ENCODE results near the gene FMO1.
A peak's percentile ranks its signal among the peaks of the same experiment; 100 is the strongest.
"Not testable (repeated sequence)": the region's sequence is repeated elsewhere in the genome, so short reads cannot be mapped to it uniquely, and the experiment has no call there.

The FMO1 gene

GRCh38 chr1:171226747-171227370 lies 21.4 kb upstream of the FMO1 start:
- Histone ChIP-seq H3K4me3 (replicated peaks; ENCODE audit: low read depth, low read length) (no peak overlapping the region), H3K36me3 (ENCODE audit: control insufficient read depth, insufficient read depth, low read length) (no peaks in the 10 kb centered on the region), H3K27me3 (replicated peaks; ENCODE audit: control insufficient read depth, insufficient read depth, low read length) (no peaks in the 10 kb centered on the region)
- peak; percentile 71 for TF ChIP-seq CTCF (IDR thresholded peaks at IDR 0.05; ENCODE audit: insufficient read depth, low read length, poor library complexity, severe bottlenecking)
- DNase-seq (ENCODE audit: extremely low read depth, insufficient read length) = no peak

GRCh38 chr1:171231326-171231725 lies 17.0 kb upstream of the FMO1 start:
- no peak for TF ChIP-seq CTCF (IDR thresholded peaks at IDR 0.05; ENCODE audit: insufficient read depth, low read length, poor library complexity, severe bottlenecking)
- no peak for DNase-seq (ENCODE audit: extremely low read depth, insufficient read length)
- Histone ChIP-seq H3K27me3 (replicated peaks; ENCODE audit: control insufficient read depth, insufficient read depth, low read length) (no peaks in the 10 kb centered on the region), H3K36me3 (ENCODE audit: control insufficient read depth, insufficient read depth, low read length) (no peaks in the 10 kb centered on the region), H3K4me3 (replicated peaks; ENCODE audit: low read depth, low read length) (no peak overlapping the region)

- no peak overlapping the region for H3K4me3 ChIP-seq (replicated peaks; ENCODE audit: low read depth, low read length)
- H3K36me3 ChIP-seq (ENCODE audit: control insufficient read depth, insufficient read depth, low read length) = no peaks in the 10 kb centered on the region
- no peak for DNase-seq (ENCODE audit: extremely low read depth, insufficient read length)
- H3K27me3 ChIP-seq (replicated peaks; ENCODE audit: control insufficient read depth, insufficient read depth, low read length) = no peaks in the 10 kb centered on the region
- no peak for TF ChIP-seq CTCF (IDR thresholded peaks at IDR 0.05; ENCODE audit: insufficient read depth, low read length, poor library complexity, severe bottlenecking)
Observed at GRCh38 chr1:171233183-171233582, 15.1 kb upstream of the FMO1 start.

GRCh38 chr1:171236231-171236630 lies 12.1 kb upstream of the FMO1 start:
- DNase-seq (ENCODE audit: extremely low read depth, insufficient read length); H3K36me3 ChIP-seq (ENCODE audit: control insufficient read depth, insufficient read depth, low read length); H3K4me3 ChIP-seq (replicated peaks; ENCODE audit: low read depth, low read length); H3K27me3 ChIP-seq (replicated peaks; ENCODE audit: control insufficient read depth, insufficient read depth, low read length): not testable (repeated sequence)

- no peak for DNase-seq (ENCODE audit: extremely low read depth, insufficient read length)
- H3K4me3 ChIP-seq (replicated peaks; ENCODE audit: low read depth, low read length) = no peak overlapping the region
Observed at GRCh38 chr1:171243878-171244277, 4.4 kb upstream of the FMO1 start.

More at GRCh38 chr1:171243878-171244277, 4.4 kb upstream of the FMO1 start:
- Histone ChIP-seq H3K27me3 (replicated peaks; ENCODE audit: control insufficient read depth, insufficient read depth, low read length) (no peaks in the 10 kb centered on the region), H3K36me3 (ENCODE audit: control insufficient read depth, insufficient read depth, low read length) (no peaks in the 10 kb centered on the region)
- no peak for TF ChIP-seq CTCF (IDR thresholded peaks at IDR 0.05; ENCODE audit: insufficient read depth, low read length, poor library complexity, severe bottlenecking)
